ENCODE results near the gene KCTD15.

- TF ChIP-seq CTCF (IDR thresholded peaks at IDR 0.05) (no peak), POLR2A (IDR thresholded peaks at IDR 0.05) (no peak)
Observed at GRCh38 chr19:33849551-33850147, 53.0 kb downstream of the KCTD15 start.

Measured in thyroid gland (tissue), 4 donors.